Keratinocyte (primary cell): Measurements from ENCODE around the gene PRKACA. TPM values are rescaled to one million over a fixed set of nuclear protein-coding genes. Genes with fewer than 3 reads are reported as not detected.

Source experiments
- DNase-seq: peaks from one replicate; pipeline ENCODE4 v3.0.0-alpha.2; 2011; ENCODE audit warnings: low read depth, missing footprints, low spot score
- FAIRE-seq: peaks from 2 replicates; lab custom pipeline; 2011; peaks lifted over from hg19 to GRCh38; lab: Jason Lieb, UNC
- H2AFZ ChIP-seq: 2 replicates; pipeline ENCODE4 v1.6.0; 2012; ENCODE audit warnings: low read length, control low read depth, inconsistent platforms; ENCODE audit not compliant: control insufficient read depth
- H3K27ac ChIP-seq: 2 replicates; pipeline ENCODE4 v1.5.1; 2011; ENCODE audit warnings: low read length; ENCODE audit not compliant: control insufficient read depth, insufficient read depth
- H3K27me3 ChIP-seq: 3 replicates; pipeline ENCODE4 v1.6.0; 2011; ENCODE audit warnings: low read length; ENCODE audit not compliant: control insufficient read depth, insufficient read depth; ENCODE audit errors: extremely low read depth
- H3K36me3 ChIP-seq, 2 experiments: 2 replicates in 1 of 2; 3 replicates in 1 of 2; pipeline ENCODE4 v1.5.1; 2011; ENCODE audit warnings: low read length in 2 of 2, mild to moderate bottlenecking in 1 of 2; ENCODE audit not compliant: control insufficient read depth in 2 of 2, insufficient read depth in 2 of 2; ENCODE audit errors: extremely low read depth in 1 of 2
- H3K4me1 ChIP-seq: 3 replicates; pipeline ENCODE4 v1.5.1; 2011; ENCODE audit warnings: low read length; ENCODE audit not compliant: control insufficient read depth, insufficient read depth; ENCODE audit errors: extremely low read depth
- H3K4me2 ChIP-seq: 3 replicates; pipeline ENCODE4 v1.6.0; 2011; ENCODE audit warnings: low read depth, low read length; ENCODE audit not compliant: control insufficient read depth, insufficient read depth; ENCODE audit errors: extremely low read depth
- H3K4me3 ChIP-seq, 3 experiments: fragments of 200-600 bp in 1 of 3; sonication (generic) in 1 of 3; 2 replicates in 2 of 3; 3 replicates in 1 of 3; pipeline ENCODE4 v1.5.1; 2011 to 2016; ENCODE audit warnings: low read length in 3 of 3, mild to moderate bottlenecking in 3 of 3, control low read depth in 2 of 3, inconsistent platforms in 1 of 3, low read depth in 1 of 3, mixed read lengths in 1 of 3, mixed run types in 1 of 3, moderate library complexity in 1 of 3; ENCODE audit not compliant: control insufficient read depth in 2 of 3, insufficient read depth in 2 of 3; ENCODE audit errors: extremely low read depth in 1 of 3
- H3K79me2 ChIP-seq: 2 replicates; pipeline ENCODE4 v1.6.0; 2012; ENCODE audit warnings: low read length; ENCODE audit not compliant: control insufficient read depth, insufficient read depth
- H3K9ac ChIP-seq: 3 replicates; pipeline ENCODE4 v1.6.0; 2011; ENCODE audit warnings: low read length; ENCODE audit not compliant: control insufficient read depth, insufficient read depth; ENCODE audit errors: extremely low read depth
- H3K9me1 ChIP-seq: 3 replicates; pipeline ENCODE4 v1.6.0; 2011; ENCODE audit warnings: low read length; ENCODE audit not compliant: control insufficient read depth, insufficient read depth; ENCODE audit errors: extremely low read depth
- H3K9me3 ChIP-seq: 2 replicates; pipeline ENCODE4 v1.5.1; 2012; ENCODE audit warnings: low read depth, low read length; ENCODE audit not compliant: control insufficient read depth
- H4K20me1 ChIP-seq: 3 replicates; pipeline ENCODE4 v1.6.0; 2011; ENCODE audit warnings: low read length; ENCODE audit not compliant: control insufficient read depth, insufficient read depth; ENCODE audit errors: extremely low read depth
- CTCF ChIP-seq, 3 experiments: IDR thresholded peaks in 1 of 3; conservative IDR thresholded peaks in 1 of 3; optimal IDR thresholded peaks in 1 of 3; 2 replicates in 2 of 3; 3 replicates in 1 of 3; pipeline versions ENCODE3 to v1.5.1; 2011; ENCODE audit warnings: low read length in 3 of 3, mild to moderate bottlenecking in 3 of 3, moderate library complexity in 2 of 3, control low read depth in 1 of 3, inconsistent platforms in 1 of 3; ENCODE audit not compliant: insufficient read depth in 2 of 3; ENCODE audit errors: extremely low read depth in 1 of 3
- EZH2 ChIP-seq: IDR thresholded peaks from one replicate; pipeline ENCODE4 v1.6.1; 2012; ENCODE audit warnings: inconsistent platforms, mild to moderate bottlenecking, low read length, moderate library complexity
- dilution Hi-C: fragments of 300-500 bp; cut with MboI; formaldehyde crosslinking; loops from one replicate; pipeline ENCODE4 v1.7.0; 2020; ENCODE audit warnings: low sequenced_read_pairs; ENCODE audit not compliant: extremely low pct_ligation_motif_present
- polyA minus RNA-seq, 3 experiments: library from RNA; depleted of rRNA, polyadenylated mRNA; stranded (reverse); fragments of >200 nt; gene quantifications; 1 replicate in 1 of 3; 2 replicates in 1 of 3; 3 replicates in 1 of 3; pipeline ENCODE4 v1.2.3, GENCODE V29; 2011
- polyA plus RNA-seq, 5 experiments: library from polyadenylated mRNA; depleted of rRNA in 3 of 5; stranded (reverse) in 3 of 5; stranded (forward) in 1 of 5; unstranded in 1 of 5; fragments of >200 nt; gene quantifications; 1 replicate in 1 of 5; 2 replicates in 3 of 5; 3 replicates in 1 of 5; pipeline versions ENCODE4 v1.2.1 to v1.2.3, GENCODE V29; 2011 to 2012; ENCODE audit warnings: missing spikeins in 2 of 5, low read depth in 1 of 5, low replicate concordance in 1 of 5

Gene PRKACA
- 10.1 to 57.2 TPM (median 13.7 TPM) in 3 replicates for polyA plus RNA-seq
- polyA plus RNA-seq (2011; ENCODE audit: low read depth): 9.4 TPM
- polyA plus RNA-seq (2011; cell fraction: cytosol; rRNA removed): 30.5 and 39.1 TPM in 2 replicates
- 22.1 and 26.0 TPM in 2 replicates for polyA plus RNA-seq (2011; cell fraction: nucleus; rRNA removed)
- polyA plus RNA-seq (2012; ENCODE audit: low replicate concordance): 26.5 and 53.2 TPM in 2 replicates
- 23.2 to 80.7 TPM (median 31.9 TPM) in 3 replicates for polyA minus RNA-seq
- polyA minus RNA-seq (2011; cell fraction: cytosol; rRNA and poly(A)+ RNA removed): 20.9 TPM
- 7.9 and 12.6 TPM in 2 replicates for polyA minus RNA-seq (2011; cell fraction: nucleus; rRNA and poly(A)+ RNA removed)

GRCh38 chr19:14117668-14118164, at the start of gene PRKACA:
Gene PRKACA, minus strand, starts transcription at chr19:14117762. Its CDS starts 215 bp downstream, at chr19:14117547.
- Histone ChIP-seq H3K4me2 (peak within 1 kb of the TSS; percentile 91), H3K9me1 (no peaks in the 10 kb centered on the region)

GRCh38 chr19:14166999-14167575, 49.5 kb upstream of the PRKACA start:
- H2AFZ ChIP-seq: no peak overlapping the region
- no peak overlapping the region for H3K27ac ChIP-seq
- TF ChIP-seq EZH2: no peak
- TF ChIP-seq CTCF (optimal IDR thresholded peaks at IDR 0.05 in 1 of 3, IDR thresholded peaks at IDR 0.05 in 1 of 3, conservative IDR thresholded peaks at IDR 0.05 in 1 of 3; ENCODE audit: extremely low read depth in 1 of 3, insufficient read depth in 2 of 3, low read length in 3 of 3): no peak
- H3K4me1 ChIP-seq: no peaks in the 10 kb centered on the region
- no peak overlapping the region for H3K9ac ChIP-seq
- H3K9me3 ChIP-seq: no peaks in the 10 kb centered on the region
- no peaks in the 10 kb centered on the region for H4K20me1 ChIP-seq
- DNase-seq (no peak), FAIRE-seq (no peak)
- H3K4me3 ChIP-seq: no peak overlapping the region
- no peaks in the 10 kb centered on the region for H3K79me2 ChIP-seq
- H3K36me3 ChIP-seq: no peaks in the 10 kb centered on the region
- no peaks in the 10 kb centered on the region for H3K9me1 ChIP-seq
- dilution Hi-C loops: no loop called here
- no peaks in the 10 kb centered on the region for H3K27me3 ChIP-seq
- no peak overlapping the region for H3K4me2 ChIP-seq

More at GRCh38 chr19:14117668-14118164, at the start of gene PRKACA:
- Histone ChIP-seq H3K4me1 (peaks cover 14% of the 10 kb centered on the region), H3K9ac (peak within 1 kb of the TSS; percentile 73), H3K27me3 (no peaks in the 10 kb centered on the region), H3K27ac (peak within 1 kb of the TSS; percentile 63), H3K36me3 (peaks cover 0 to 4% of the 10 kb centered on the region in 2 experiments), H2AFZ (peak within 1 kb of the TSS; percentile 82), H3K79me2 (peaks cover 9% of the 10 kb centered on the region), H4K20me1 (no peaks in the 10 kb centered on the region), H3K4me3 (peak within 1 kb of the TSS; percentile 78 to 86 (median 80)), H3K9me3 (no peaks in the 10 kb centered on the region)
- DNase-seq: peak; percentile 83
- FAIRE-seq: no peak
- dilution Hi-C loops: no loop called here
- TF ChIP-seq CTCF (optimal IDR thresholded peaks at IDR 0.05 in 1 of 3, IDR thresholded peaks at IDR 0.05 in 1 of 3, conservative IDR thresholded peaks at IDR 0.05 in 1 of 3; ENCODE audit: extremely low read depth in 1 of 3, insufficient read depth in 2 of 3, low read length in 3 of 3) (no peak), EZH2 (no peak)
